HEK293T (cell line): ENCODE data around the gene MACROD2.

ENCODE experiments used
- CTCF ChIA-PET: fragments of 350-600 bp; formaldehyde crosslinking; extraction: SDS; loops from one replicate; lab custom pipeline; 2021; ENCODE audit warnings: antibody characterized with exemption, inconsistent platforms; lab: Yijun Ruan, JAX
- POLR2A ChIA-PET: fragments of 350-600 bp; formaldehyde crosslinking; extraction: SDS; loops from one replicate; lab custom pipeline; 2020; ENCODE audit warnings: antibody characterized with exemption, inconsistent platforms; lab: Yijun Ruan, JAX
- DNase-seq: peaks from one replicate; pipeline ENCODE4 v3.0.0; 2012; ENCODE audit warnings: mixed read lengths; ENCODE audit errors: extremely low spot score
- ARNT ChIP-seq: fragments of 450-650 bp; IDR thresholded peaks from 2 replicates; pipeline ENCODE4 v1.6.1; 2017; ENCODE audit warnings: mild to moderate bottlenecking
- BHLHE40 ChIP-seq: fragments of 450-650 bp; IDR thresholded peaks from 2 replicates; pipeline ENCODE4 v1.6.1; 2016; ENCODE audit warnings: mild to moderate bottlenecking, moderate library complexity, borderline replicate concordance
- CTBP1 ChIP-seq: fragments of 450-650 bp; IDR thresholded peaks from 2 replicates; pipeline ENCODE4 v1.6.1; 2016; ENCODE audit warnings: borderline replicate concordance
- ELF4 ChIP-seq: fragments of 450-650 bp; IDR thresholded peaks from 2 replicates; pipeline ENCODE4 v1.6.1; 2017; ENCODE audit warnings: antibody characterized with exemption
- FOXA1 ChIP-seq: fragments of 450-650 bp; IDR thresholded peaks from 2 replicates; pipeline ENCODE4 v1.6.1; 2016; ENCODE audit warnings: mild to moderate bottlenecking
- FOXK2 ChIP-seq: fragments of 450-650 bp; IDR thresholded peaks from 2 replicates; pipeline ENCODE4 v1.6.1; 2016; ENCODE audit warnings: mild to moderate bottlenecking
- FOXM1 ChIP-seq: fragments of 450-650 bp; IDR thresholded peaks from 2 replicates; pipeline ENCODE4 v1.6.1; 2017; ENCODE audit warnings: mild to moderate bottlenecking, borderline replicate concordance
- HDGF ChIP-seq: fragments of 450-650 bp; IDR thresholded peaks from 2 replicates; pipeline ENCODE4 v1.6.1; 2017; ENCODE audit warnings: antibody characterized with exemption, borderline replicate concordance
- L3MBTL2 ChIP-seq: fragments of 450-650 bp; conservative IDR thresholded peaks from 2 replicates; pipeline ENCODE4 v1.6.1; 2016; ENCODE audit warnings: mild to moderate bottlenecking
- LEF1 ChIP-seq: fragments of 450-650 bp; IDR thresholded peaks from 2 replicates; pipeline ENCODE4 v1.6.1; 2017; ENCODE audit warnings: mild to moderate bottlenecking, borderline replicate concordance
- NFRKB ChIP-seq: fragments of 450-650 bp; IDR thresholded peaks from 2 replicates; pipeline ENCODE4 v1.6.1; 2016; ENCODE audit warnings: mild to moderate bottlenecking, moderate library complexity
- PKNOX1 ChIP-seq: fragments of 450-650 bp; IDR thresholded peaks from 2 replicates; pipeline ENCODE4 v1.6.1; 2016
- SP1 ChIP-seq: fragments of 450-650 bp; IDR thresholded peaks from 2 replicates; pipeline ENCODE4 v1.6.1; 2017
- SUZ12 ChIP-seq: fragments of 450-650 bp; IDR thresholded peaks from 2 replicates; pipeline ENCODE4 v1.6.1; 2016; ENCODE audit warnings: mild to moderate bottlenecking
- TARDBP ChIP-seq: fragments of 450-650 bp; IDR thresholded peaks from 2 replicates; pipeline ENCODE4 v1.6.1; 2016
- ZNF384 ChIP-seq: fragments of 450-650 bp; IDR thresholded peaks from 2 replicates; pipeline ENCODE4 v1.6.1; 2016

MACROD2 gene

DNA sequence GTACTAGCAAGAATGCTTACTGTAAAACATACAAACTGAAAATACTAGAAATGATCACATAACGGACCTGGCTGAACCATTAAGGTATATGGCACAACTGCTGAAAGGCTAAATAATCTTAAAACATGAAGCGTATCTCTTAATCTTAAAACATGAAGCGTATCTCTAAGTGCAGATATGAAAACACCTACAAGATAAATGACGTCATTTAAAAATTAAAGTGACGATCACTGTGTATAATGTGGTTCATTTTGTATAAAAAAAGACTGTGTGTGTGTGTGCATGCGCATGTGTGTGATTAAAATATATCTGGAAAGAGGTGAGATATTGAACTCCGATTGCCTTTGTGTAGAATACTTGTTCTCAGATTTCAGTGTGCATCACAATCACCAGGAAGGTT, 1797.5 kb downstream of the MACROD2 start:
- CTCF ChIA-PET, result no interaction called here
- no peak for DNase-seq
- POLR2A ChIA-PET, result no interaction called here
- TF ChIP-seq BHLHE40, result no peak
- TF ChIP-seq TARDBP, result no peak
- TF ChIP-seq ZNF384, result no peak
- no peak for TF ChIP-seq FOXM1
- no peak for TF ChIP-seq FOXK2
- TF ChIP-seq FOXA1, result no peak
- no peak for TF ChIP-seq LEF1
- no peak for TF ChIP-seq HDGF
- no peak for TF ChIP-seq ARNT
- no peak for TF ChIP-seq NFRKB
- TF ChIP-seq SP1, result no peak
- no peak for TF ChIP-seq SUZ12
- no peak for TF ChIP-seq L3MBTL2
- TF ChIP-seq CTBP1, result no peak
- TF ChIP-seq ELF4, result no peak

- no peak for TF ChIP-seq LEF1
- CTCF ChIA-PET, result no interaction called here
- no peak for DNase-seq
- POLR2A ChIA-PET, result no interaction called here
Measured at GRCh38 chr20:15794409-15794808, 1799.1 kb downstream of the MACROD2 start.

DNA sequence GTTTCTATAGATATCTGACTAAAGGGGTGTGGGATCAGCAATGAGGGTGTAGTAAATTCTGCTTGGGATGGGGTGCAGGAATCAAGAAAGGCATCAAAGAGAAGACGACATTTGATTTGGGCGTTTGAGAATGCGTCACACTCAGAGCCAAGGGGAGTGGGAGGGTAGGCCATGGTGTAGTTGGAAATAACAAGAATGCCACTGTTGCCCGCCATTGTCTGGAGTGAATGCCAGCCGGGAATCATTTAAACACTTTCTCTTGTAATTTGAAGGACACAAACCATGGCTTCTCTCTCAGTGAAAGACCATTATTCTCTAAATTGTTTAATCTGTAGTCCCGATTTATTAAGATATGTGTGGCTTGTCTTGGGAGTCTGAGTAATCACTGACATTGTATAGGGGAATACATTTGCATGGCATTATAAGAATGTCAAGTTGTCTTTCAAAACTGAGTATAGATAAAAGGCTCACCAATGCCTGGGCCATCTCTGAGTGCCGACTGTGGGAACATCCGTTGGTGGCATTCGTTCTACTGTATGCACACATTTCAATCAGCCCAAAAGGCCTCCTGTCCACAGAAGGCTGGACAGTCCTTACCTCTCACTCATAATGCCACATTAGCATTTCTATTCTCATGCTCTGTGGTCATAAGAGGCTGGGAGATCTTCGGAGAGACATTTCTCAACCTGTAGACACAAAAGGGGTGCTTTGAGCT, 1800.1 kb downstream of the MACROD2 start:
- POLR2A ChIA-PET, result no interaction called here
- no peak for DNase-seq
- TF ChIP-seq L3MBTL2, result no peak
- no peak for TF ChIP-seq ELF4
- TF ChIP-seq LEF1, result no peak
- no peak for TF ChIP-seq BHLHE40
- TF ChIP-seq NFRKB, result no peak
- no peak for TF ChIP-seq ZNF384
- TF ChIP-seq FOXA1, result no peak
- no peak for TF ChIP-seq SUZ12
- no peak for TF ChIP-seq ARNT
- TF ChIP-seq PKNOX1, result no peak
- TF ChIP-seq FOXK2, result no peak
- no peak for TF ChIP-seq SP1
- no peak for TF ChIP-seq TARDBP
- TF ChIP-seq FOXM1, result no peak
- no peak for TF ChIP-seq HDGF
- no peak for TF ChIP-seq CTBP1
- CTCF ChIA-PET, result no interaction called here

- no peak for DNase-seq
- TF ChIP-seq PKNOX1, result no peak
- TF ChIP-seq LEF1, result no peak
- no peak for TF ChIP-seq ARNT
- ChIA-PET POLR2A (no interaction called here), CTCF (no interaction called here)
Measured at GRCh38 chr20:15799871-15800270, 1804.6 kb downstream of the MACROD2 start.

GRCh38 chr20:15802020-15802419, 1806.7 kb downstream of the MACROD2 start:
- POLR2A ChIA-PET, result no interaction called here
- CTCF ChIA-PET, result no interaction called here
- TF ChIP-seq PKNOX1, result no peak
- DNase-seq, result no peak

DNA sequence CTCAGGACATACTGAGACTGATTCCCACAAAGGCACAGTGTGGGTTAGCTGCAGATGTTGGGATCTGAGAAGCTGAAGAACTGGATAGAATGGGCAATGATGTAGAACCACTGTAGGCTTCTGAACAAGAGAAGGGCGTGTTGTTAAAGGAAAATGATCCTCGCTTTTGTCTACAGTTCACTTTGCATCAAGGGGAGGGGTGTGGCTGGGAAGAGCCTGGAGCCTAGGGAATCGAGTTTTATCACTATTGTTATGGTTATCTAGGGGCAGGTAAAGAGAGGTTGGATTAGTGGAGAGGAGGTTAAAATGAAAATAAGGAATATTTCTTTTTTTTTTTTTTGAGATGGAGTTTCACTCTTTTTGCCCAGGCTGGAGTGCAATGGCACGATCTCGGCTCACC, 1809.8 kb downstream of the MACROD2 start:
- ChIA-PET CTCF (no interaction called here), POLR2A (no interaction called here)
- TF ChIP-seq FOXA1, result no peak
- no peak for TF ChIP-seq SP1
- no peak for TF ChIP-seq ELF4
- TF ChIP-seq TARDBP, result no peak
- no peak for TF ChIP-seq NFRKB
- TF ChIP-seq L3MBTL2, result no peak
- TF ChIP-seq HDGF, result no peak
- TF ChIP-seq CTBP1, result no peak
- TF ChIP-seq SUZ12, result no peak
- TF ChIP-seq ARNT, result no peak
- TF ChIP-seq BHLHE40, result no peak
- TF ChIP-seq PKNOX1, result no peak
- no peak for TF ChIP-seq FOXK2
- no peak for TF ChIP-seq FOXM1
- no peak for DNase-seq
